ENCODE measurements around the gene MCHR2.

MCHR2 gene

GRCh38 chr6:99901596-99902384, 92.2 kb downstream of the MCHR2 start:
- no peak for FAIRE-seq

- no peak for FAIRE-seq
Measured at GRCh38 chr6:99894815-99895214, 99.2 kb downstream of the MCHR2 start.

GRCh38 chr6:99887066-99887465, 107.0 kb downstream of the MCHR2 start:
- FAIRE-seq = no peak

- no peak for FAIRE-seq
Measured at GRCh38 chr6:99885051-99885450, 109.0 kb downstream of the MCHR2 start.

- no peak for FAIRE-seq
Measured at GRCh38 chr6:99882128-99882702, 111.8 kb downstream of the MCHR2 start.

GRCh38 chr6:99879431-99879830, 114.6 kb downstream of the MCHR2 start:
- FAIRE-seq = no peak

- FAIRE-seq = no peak
Measured at GRCh38 chr6:99875068-99875467, 119.0 kb downstream of the MCHR2 start.

GRCh38 chr6:99873084-99873483, 120.9 kb downstream of the MCHR2 start:
- FAIRE-seq = no peak

GRCh38 chr6:99871641-99872040, 122.4 kb downstream of the MCHR2 start:
- no peak for FAIRE-seq
